A549 (cell line): ENCODE results near the gene PSMD13. TPM values are rescaled to one million over a fixed set of nuclear protein-coding genes. Genes with fewer than 3 reads are reported as not detected.
"Not testable (repeated sequence)": the region's sequence is repeated elsewhere in the genome, so short reads cannot be mapped to it uniquely, and the experiment has no call there.

Experiments used
- ATAC-seq, 2 experiments: fragments of 200-7000 bp in 1 of 2; fragments of >200 bp in 1 of 2; cut with Nextera tagmentation in 1 of 2; cut with Tn5 transposase in 1 of 2; 3 replicates each; pipeline versions ENCODE4 v1.8.0 to v1.9.1; 2018 to 2020; ENCODE audit warnings: mild to moderate bottlenecking in 1 of 2, moderate library complexity in 1 of 2
- CTCF ChIA-PET: fragments of 300-600 bp; sonication (Branson Sonifier 250); formaldehyde crosslinking; extraction: SDS; loops from one replicate; lab custom pipeline; 2021; ENCODE audit warnings: antibody characterized with exemption, inconsistent platforms; lab: Yijun Ruan, JAX
- POLR2A ChIA-PET: fragments of 350-600 bp; formaldehyde crosslinking; extraction: SDS; loops from one replicate; lab custom pipeline; 2021; ENCODE audit warnings: antibody characterized with exemption, inconsistent platforms; lab: Yijun Ruan, JAX
- DNase-seq, 2 experiments: peaks; one replicate each; pipeline versions ENCODE4 v3.0.0 to v3.0.0-alpha.2; 2011 to 2016; ENCODE audit warnings: low read depth in 1 of 2, low spot score in 1 of 2
- FAIRE-seq: peaks from 2 replicates; lab custom pipeline; 2011; peaks lifted over from hg19 to GRCh38; lab: Jason Lieb, UNC
- H3K27ac ChIP-seq, 2 experiments: fragments of >200 bp; sonication (Bioruptor Twin); formaldehyde crosslinking; 3 replicates each; pipeline ENCODE4 v1.5.1; 2016 to 2017
- H3K4me1 ChIP-seq: fragments of >200 bp; sonication (Bioruptor Twin); formaldehyde crosslinking; 3 replicates; pipeline ENCODE4 v1.6.1; 2016
- H3K4me2 ChIP-seq: fragments of >200 bp; sonication (Bioruptor Twin); formaldehyde crosslinking; 3 replicates; pipeline ENCODE4 v1.6.1; 2016
- H3K4me3 ChIP-seq: fragments of >200 bp; sonication (Bioruptor Twin); formaldehyde crosslinking; 3 replicates; pipeline ENCODE4 v1.5.1; 2016
- H3K9me3 ChIP-seq: fragments of >200 bp; sonication (Bioruptor Twin); formaldehyde crosslinking; 3 replicates; pipeline ENCODE4 v1.6.1; 2016
- BHLHE40 ChIP-seq: IDR thresholded peaks from 2 replicates; pipeline ENCODE4 v1.6.1; 2012; ENCODE audit warnings: low read depth, low read length, inconsistent platforms
- CBX2 ChIP-seq: fragments of 200-600 bp; sonication (generic); IDR thresholded peaks from 2 replicates; pipeline ENCODE4 v1.6.1; 2016; ENCODE audit warnings: low read depth, mild to moderate bottlenecking, borderline replicate concordance
- CBX8 ChIP-seq: fragments of 200-600 bp; sonication (generic); IDR thresholded peaks from 2 replicates; pipeline ENCODE4 v1.6.1; 2016
- CHD4 ChIP-seq: fragments of 200-600 bp; sonication (generic); IDR thresholded peaks from 2 replicates; pipeline ENCODE4 v1.6.1; 2016; ENCODE audit warnings: antibody characterized with exemption, mild to moderate bottlenecking, borderline replicate concordance
- E2F6 ChIP-seq: IDR thresholded peaks from 2 replicates; pipeline ENCODE4 v1.6.1; 2012; ENCODE audit warnings: low read depth, borderline replicate concordance
- EHMT2 ChIP-seq: fragments of 200-600 bp; sonication (generic); IDR thresholded peaks from 2 replicates; pipeline ENCODE4 v1.6.1; 2016; ENCODE audit warnings: antibody characterized with exemption, low read depth, mild to moderate bottlenecking, moderate library complexity
- EP300 ChIP-seq, 2 experiments: fragments of >200 bp; sonication (Bioruptor Twin); formaldehyde crosslinking; IDR thresholded peaks; 2 replicates in 1 of 2; 3 replicates in 1 of 2; pipeline ENCODE4 v1.6.1; 2016 to 2017
- FOSB ChIP-seq: fragments of 250-450 bp; sonication (Bioruptor Pico); IDR thresholded peaks from 2 replicates; pipeline ENCODE4 v1.5.0; 2020; ENCODE audit warnings: mild to moderate bottlenecking, moderate library complexity
- FOXS1 ChIP-seq: fragments of 250-450 bp; sonication (Bioruptor Pico); IDR thresholded peaks from 2 replicates; pipeline ENCODE4 v1.5.0; 2020; ENCODE audit warnings: mild to moderate bottlenecking, moderate library complexity
- HMGXB4 ChIP-seq: fragments of 250-450 bp; sonication (Bioruptor Pico); IDR thresholded peaks from 2 replicates; pipeline ENCODE4 v1.5.0; 2021; ENCODE audit warnings: mild to moderate bottlenecking, moderate library complexity, borderline replicate concordance
- HOXA7 ChIP-seq: fragments of 250-450 bp; sonication (Bioruptor Pico); IDR thresholded peaks from 2 replicates; pipeline ENCODE4 v1.5.0; 2020; ENCODE audit warnings: mild to moderate bottlenecking, moderate library complexity
- HOXB13 ChIP-seq: fragments of 250-450 bp; sonication (Bioruptor Pico); IDR thresholded peaks from 2 replicates; pipeline ENCODE4 v1.5.0; 2020; ENCODE audit warnings: low read depth, mild to moderate bottlenecking, moderate library complexity
- JUN ChIP-seq, 2 experiments: fragments of >200 bp; sonication (Bioruptor Twin); formaldehyde crosslinking; IDR thresholded peaks; 2 replicates in 1 of 2; 3 replicates in 1 of 2; pipeline ENCODE4 v1.6.1; 2016 to 2017
- KDM1A ChIP-seq: fragments of 200-600 bp; sonication (generic); IDR thresholded peaks from 2 replicates; pipeline ENCODE4 v1.6.1; 2016; ENCODE audit warnings: low read depth, mild to moderate bottlenecking
- KDM5A ChIP-seq: fragments of 200-600 bp; sonication (generic); IDR thresholded peaks from 2 replicates; pipeline ENCODE4 v1.6.1; 2016; ENCODE audit warnings: antibody characterized with exemption, mild to moderate bottlenecking
- MAX ChIP-seq: IDR thresholded peaks from 2 replicates; pipeline ENCODE4 v1.6.1; 2012
- MAZ ChIP-seq: fragments of 150-350 bp; IDR thresholded peaks from 2 replicates; pipeline ENCODE4 v1.6.1; 2014; ENCODE audit warnings: antibody characterized with exemption, low read depth, low read length, borderline replicate concordance
- PHF8 ChIP-seq: fragments of 200-600 bp; sonication (generic); IDR thresholded peaks from 2 replicates; pipeline ENCODE4 v1.6.1; 2016; ENCODE audit warnings: low read depth, mild to moderate bottlenecking, antibody characterized with exemption, moderate library complexity, borderline replicate concordance
- POLR2A ChIP-seq: IDR thresholded peaks from 2 replicates; pipeline ENCODE4 v1.6.1; 2012; ENCODE audit warnings: mild to moderate bottlenecking, low read length
- TFCP2L1 ChIP-seq: fragments of 250-450 bp; sonication (Bioruptor Pico); IDR thresholded peaks from 2 replicates; pipeline ENCODE4 v1.5.0; 2021; ENCODE audit warnings: mild to moderate bottlenecking
- TP53 ChIP-seq: fragments of 250-450 bp; sonication (Bioruptor Pico); IDR thresholded peaks from 2 replicates; pipeline ENCODE4 v1.5.0; 2021; ENCODE audit warnings: mild to moderate bottlenecking, moderate library complexity
- ZFP36 ChIP-seq: fragments of 450-650 bp; IDR thresholded peaks from 2 replicates; pipeline ENCODE4 v1.6.1; 2014; ENCODE audit warnings: borderline replicate concordance; ENCODE audit not compliant: partially characterized antibody
- ZNF302 ChIP-seq: fragments of 250-450 bp; sonication (Bioruptor Pico); IDR thresholded peaks from 2 replicates; pipeline ENCODE4 v1.9.0; 2021; ENCODE audit warnings: inconsistent platforms, mild to moderate bottlenecking, moderate library complexity
- WGBS: methylation state at CpG from one replicate; pipeline ENCODE4 v1.1.6; 2017; ENCODE audit errors: missing lambda C conversion rate; 5-methylcytosine and 5-hydroxymethylcytosine counted together
- polyA plus RNA-seq, 4 experiments: library from polyadenylated mRNA; depleted of rRNA in 3 of 4; stranded (reverse); fragments of >200 nt; fragmentation: RNase III in 1 of 4; extraction: RNeasy Plus Mini Kit Qiagen cat#74134 plus additional on column Dnase treatment in 1 of 4; gene quantifications; 2 replicates in 3 of 4; 3 replicates in 1 of 4; pipeline ENCODE4 v1.2.3, GENCODE V29; 2011 to 2017
- TF ChIP-seq, protein P1 (sequence below): fragments of >200 bp; sonication (Bioruptor Twin); formaldehyde crosslinking; IDR thresholded peaks from 3 replicates; pipeline ENCODE4 v1.6.1; 2016
- TF ChIP-seq, protein P2 (sequence below): fragments of 150-350 bp; IDR thresholded peaks from 2 replicates; pipeline ENCODE4 v1.6.1; 2014; ENCODE audit warnings: low read depth, mild to moderate bottlenecking, low read length

PSMD13 gene
- polyA plus RNA-seq, 2 of the 4 experiments (the other 2 are of a cell fraction) = 153 to 198 TPM

GRCh38 chr11:235997-236773 is 591 bp upstream of the PSMD13 start, which contains the start of gene SIRT3:
Gene SIRT3, minus strand, starts transcription at chr11:236342. Its CDS starts 14 bp downstream, at chr11:236328.
- TF ChIP-seq KDM5A (peak; percentile 65; the same call in 1 of the 2 replicates), MAZ (0 out of 2 replicates have a peak, but pooled peaks have one; percentile 61), HOXB13 (CRISPR knock-in tag) (no peak), POLR2A (peak; percentile 78), ZFP36 (no peak), E2F6 (peak; percentile 51; the same call in 1 of the 2 replicates), CHD4 (no peak), PHF8 (peak; percentile 68; the same call in 1 of the 2 replicates), TP53 (CRISPR knock-in tag) (peak; percentile 42; the same call in 1 of the 2 replicates), TFCP2L1 (CRISPR knock-in tag) (peak; percentile 16; the same call in 1 of the 2 replicates), KDM1A (no peak), JUN (IDR thresholded peaks at IDR 0.05) (peak; percentile 67 to 80), EP300 (IDR thresholded peaks at IDR 0.05) (no peak), FOXS1 (0 out of 2 replicates have a peak, but pooled peaks have one; percentile 15), BHLHE40 (no peak), MAX (peak; percentile 43; the same call in 1 of the 2 replicates), HOXA7 (peak; percentile 22; the same call in 1 of the 2 replicates)
- TF ChIP-seq, protein P1, sequence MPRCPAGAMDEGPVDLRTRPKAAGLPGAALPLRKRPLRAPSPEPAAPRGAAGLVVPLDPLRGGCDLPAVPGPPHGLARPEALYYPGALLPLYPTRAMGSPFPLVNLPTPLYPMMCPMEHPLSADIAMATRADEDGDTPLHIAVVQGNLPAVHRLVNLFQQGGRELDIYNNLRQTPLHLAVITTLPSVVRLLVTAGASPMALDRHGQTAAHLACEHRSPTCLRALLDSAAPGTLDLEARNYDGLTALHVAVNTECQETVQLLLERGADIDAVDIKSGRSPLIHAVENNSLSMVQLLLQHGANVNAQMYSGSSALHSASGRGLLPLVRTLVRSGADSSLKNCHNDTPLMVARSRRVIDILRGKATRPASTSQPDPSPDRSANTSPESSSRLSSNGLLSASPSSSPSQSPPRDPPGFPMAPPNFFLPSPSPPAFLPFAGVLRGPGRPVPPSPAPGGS = peak; percentile 74; the same call in 1 of the 3 replicates
- FAIRE-seq = no peak
- H3K4me3 ChIP-seq = peak within 1 kb of the TSS; percentile 91
- ATAC-seq = peak; percentile 93 to 96
- peak within 1 kb of the TSS; percentile 99 for H3K4me2 ChIP-seq
- CTCF ChIA-PET = interaction anchor here (0.8 to 2.0 kb wide), 5 partner anchors 14 to 68 kb away, joined by 3 to 17 read pairs (median 3); no protein-coding TSS in a partner anchor
- peak; percentile 90 to 95 for DNase-seq
- no peaks in the 10 kb centered on the region for H3K9me3 ChIP-seq
- H3K27ac ChIP-seq = peak within 1 kb of the TSS; percentile 95 to 96
- POLR2A ChIA-PET = interaction anchor here (1.2 to 2.3 kb wide), 2 partner anchors 14 to 29 kb away, joined by 4 to 8 read pairs; partner anchors contain the start of genes BET1L and RIC8A
- under 1% methylated on average over 18 of the region's 70 CpGs for WGBS
- peaks cover 17% of the 10 kb centered on the region; the same call in 2 of the 3 replicates for H3K4me1 ChIP-seq

GRCh38 chr11:238346-238745 is 1.6 kb downstream of the PSMD13 start:
- not testable (repeated sequence) for DNase-seq, H3K4me3 ChIP-seq, H3K27ac ChIP-seq, ATAC-seq, FAIRE-seq, H3K9me3 ChIP-seq
- H3K4me1 ChIP-seq = peaks cover 17% of the 10 kb centered on the region; the same call in 2 of the 3 replicates
- POLR2A ChIA-PET = interaction anchor here (2.3 kb wide), 1 partner anchor 31 kb away, joined by 8 read pairs; the partner anchor contains the start of genes BET1L and RIC8A
- WGBS = 87% methylated on average over 7 of the region's 7 CpGs
- peak overlapping the region; percentile 99 for H3K4me2 ChIP-seq
- CTCF ChIA-PET = interaction anchor here (1.4 to 4.8 kb wide), 3 partner anchors 13 to 209 kb away, joined by 7 to 40 read pairs (median 17); no protein-coding TSS in a partner anchor

GRCh38 chr11:240315-240714 is 3.5 kb downstream of the PSMD13 start:
- 61% methylated on average over 1 of the region's 1 CpG for WGBS
- H3K4me3 ChIP-seq = no peak overlapping the region
- CTCF ChIA-PET = interaction anchor here (4.8 kb wide), 1 partner anchor 11 kb away, joined by 40 read pairs; no protein-coding TSS in a partner anchor
- TF ChIP-seq, protein P2, sequence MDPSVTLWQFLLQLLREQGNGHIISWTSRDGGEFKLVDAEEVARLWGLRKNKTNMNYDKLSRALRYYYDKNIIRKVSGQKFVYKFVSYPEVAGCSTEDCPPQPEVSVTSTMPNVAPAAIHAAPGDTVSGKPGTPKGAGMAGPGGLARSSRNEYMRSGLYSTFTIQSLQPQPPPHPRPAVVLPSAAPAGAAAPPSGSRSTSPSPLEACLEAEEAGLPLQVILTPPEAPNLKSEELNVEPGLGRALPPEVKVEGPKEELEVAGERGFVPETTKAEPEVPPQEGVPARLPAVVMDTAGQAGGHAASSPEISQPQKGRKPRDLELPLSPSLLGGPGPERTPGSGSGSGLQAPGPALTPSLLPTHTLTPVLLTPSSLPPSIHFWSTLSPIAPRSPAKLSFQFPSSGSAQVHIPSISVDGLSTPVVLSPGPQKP = no peak
- TF ChIP-seq KDM1A = no peak
- no peak for TF ChIP-seq HMGXB4 (CRISPR knock-in tag)
- TF ChIP-seq ZNF302 (CRISPR knock-in tag) = no peak
- no peak for TF ChIP-seq FOXS1
- no peak for TF ChIP-seq CBX8
- TF ChIP-seq EHMT2 = no peak
- no peak for TF ChIP-seq CBX2
- no peak for TF ChIP-seq FOSB (CRISPR knock-in tag)
- TF ChIP-seq, all 56 proteins: peak for 0
- FAIRE-seq = no peak
- H3K9me3 ChIP-seq = no peaks in the 10 kb centered on the region
- no peak for DNase-seq
- H3K4me2 ChIP-seq = no peak overlapping the region
- no peak overlapping the region for H3K27ac ChIP-seq
- ATAC-seq = no peak
- H3K4me1 ChIP-seq = peaks cover 11% of the 10 kb centered on the region; the same call in 2 of the 3 replicates
- POLR2A ChIA-PET = no interaction called here
